NCI-H1105 (cell line): Measurements from ENCODE around the gene ACD.

Experiments
- DNase-seq: peaks from one replicate; lab custom pipeline; 2025; lab: John Stamatoyannopoulos, UW

ACD gene

GRCh38 chr16:67647681-67648080 is 12.4 kb downstream of the ACD start:
- no peak for DNase-seq

- DNase-seq: no peak
These were observed 12.9 kb downstream of the ACD start for GRCh38 chr16:67647111-67647651.

- no peak for DNase-seq
These were observed 14.5 kb downstream of the ACD start for GRCh38 chr16:67645397-67646121.

- no peak for DNase-seq
These were observed 16.0 kb downstream of the ACD start for GRCh38 chr16:67644038-67644437.

- DNase-seq: no peak
These were observed 18.0 kb downstream of the ACD start for GRCh38 chr16:67641779-67642708.

- no peak for DNase-seq
These were observed 22.4 kb downstream of the ACD start for GRCh38 chr16:67637625-67638024.

GRCh38 chr16:67636713-67637112 is 23.3 kb downstream of the ACD start:
- no peak for DNase-seq

GRCh38 chr16:67632415-67633172 is 27.5 kb downstream of the ACD start:
- DNase-seq: no peak

- no peak for DNase-seq
These were observed 31.8 kb downstream of the ACD start for GRCh38 chr16:67628216-67628615.

- no peak for DNase-seq
These were observed 46.3 kb downstream of the ACD start for GRCh38 chr16:67613808-67614207.

- DNase-seq: no peak
These were observed 51.7 kb downstream of the ACD start for GRCh38 chr16:67608364-67608763.
